Hepatocyte (in vitro differentiated cells): Measurements from ENCODE around the gene DSTN. TPM values are rescaled to one million over a fixed set of nuclear protein-coding genes. Genes with fewer than 3 reads are reported as not detected.

Experiments used
- DNase-seq: peaks from one replicate; pipeline ENCODE4 v3.0.0-alpha.2; 2016; ENCODE audit warnings: low spot score
- H2AFZ ChIP-seq: fragments of 200-600 bp; sonication (generic); 2 replicates; pipeline ENCODE4 v1.6.0; 2016; ENCODE audit warnings: antibody characterized with exemption, mild to moderate bottlenecking
- H3K27ac ChIP-seq: fragments of 200-600 bp; sonication (generic); 2 replicates; pipeline ENCODE4 v1.5.1; 2016; ENCODE audit warnings: mild to moderate bottlenecking
- H3K27me3 ChIP-seq: fragments of 200-600 bp; sonication (generic); 2 replicates; pipeline ENCODE4 v1.6.1; 2016
- H3K36me3 ChIP-seq: fragments of 200-600 bp; sonication (generic); replicated peaks from 2 replicates; pipeline ENCODE4 v1.5.1; 2016; ENCODE audit warnings: low read depth; ENCODE audit not compliant: insufficient read depth
- H3K4me1 ChIP-seq: fragments of 200-600 bp; sonication (generic); 2 replicates; pipeline ENCODE4 v1.5.1; 2016; ENCODE audit warnings: mild to moderate bottlenecking, moderate library complexity; ENCODE audit not compliant: insufficient read depth
- H3K4me2 ChIP-seq: fragments of 200-600 bp; sonication (generic); 2 replicates; pipeline ENCODE4 v1.6.0; 2016
- H3K4me3 ChIP-seq: fragments of 200-600 bp; sonication (generic); 2 replicates; pipeline ENCODE4 v1.5.1; 2016; ENCODE audit warnings: mild to moderate bottlenecking
- H3K79me2 ChIP-seq: fragments of 200-600 bp; sonication (generic); 2 replicates; pipeline ENCODE4 v1.6.0; 2017; ENCODE audit warnings: mild to moderate bottlenecking
- H3K9me2 ChIP-seq: fragments of 200-600 bp; sonication (generic); replicated peaks from 2 replicates; pipeline ENCODE4 v1.6.0; 2017; ENCODE audit warnings: mild to moderate bottlenecking; ENCODE audit not compliant: insufficient read depth
- H3K9me3 ChIP-seq: fragments of 200-600 bp; sonication (generic); 2 replicates; pipeline ENCODE4 v1.5.1; 2016; ENCODE audit warnings: low read depth, mild to moderate bottlenecking
- H4K20me1 ChIP-seq: fragments of 200-600 bp; sonication (generic); 2 replicates; pipeline ENCODE4 v1.6.0; 2016; ENCODE audit warnings: mild to moderate bottlenecking; ENCODE audit not compliant: insufficient read depth, poor library complexity, severe bottlenecking
- EZH2 ChIP-seq: fragments of 200-600 bp; sonication (generic); IDR thresholded peaks from 2 replicates; pipeline ENCODE4 v1.6.1; 2016; ENCODE audit warnings: antibody characterized with exemption, mild to moderate bottlenecking, borderline replicate concordance
- EZH2phosphoT487 ChIP-seq: fragments of 200-600 bp; sonication (generic); IDR thresholded peaks from one replicate; pipeline ENCODE4 v1.6.1; 2018; ENCODE audit warnings: antibody characterized with exemption, mild to moderate bottlenecking, low read depth, moderate library complexity; ENCODE audit not compliant: unreplicated experiment, severe bottlenecking
- WGBS: methylation state at CpG from one replicate; pipeline ENCODE4 v1.1.6; 2016; ENCODE audit warnings: low lambda C conversion rate; ENCODE audit errors: missing lambda C conversion rate; 5-methylcytosine and 5-hydroxymethylcytosine counted together
- polyA plus RNA-seq: library from polyadenylated mRNA; unstranded; fragments of >200 nt; fragmentation: Nextera tagmentation; extraction: Ambion mirVana; gene quantifications from 2 replicates; pipeline ENCODE4 v1.2.1, GENCODE V29; 2016
- total RNA-seq: library from RNA; depleted of rRNA; stranded (reverse); fragments of >200 nt; gene quantifications from 2 replicates; pipeline ENCODE4 v1.2.3, GENCODE V29; 2014
- TF ChIP-seq, protein P1 (sequence below): fragments of 200-600 bp; sonication (generic); IDR thresholded peaks from 2 replicates; pipeline ENCODE4 v1.5.1; 2016; ENCODE audit warnings: antibody characterized with exemption, mild to moderate bottlenecking; ENCODE audit not compliant: poor library complexity

The DSTN gene
- total and polyA plus RNA-seq, 2 experiments from 2014 or later = 342 to 352 TPM

DNA sequence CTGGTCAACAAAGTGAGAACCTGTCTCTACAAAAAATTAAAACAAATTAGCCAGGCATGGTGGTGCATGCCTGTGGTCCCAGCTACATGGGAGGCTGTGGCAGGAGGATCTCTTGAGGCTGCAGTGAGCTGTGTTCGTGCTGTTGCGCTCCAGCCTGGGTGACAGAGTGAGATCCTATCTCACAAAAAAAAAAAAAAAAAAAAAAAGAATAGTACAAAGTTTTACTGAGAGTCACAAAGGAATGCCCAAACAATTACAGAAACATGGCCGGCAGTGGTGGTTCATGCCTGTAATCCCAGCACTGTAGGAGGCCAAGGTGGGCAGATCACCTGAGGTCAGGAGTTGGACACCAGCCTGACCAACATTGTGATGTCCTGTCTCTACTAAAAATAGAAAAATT is 14.8 kb upstream of the DSTN start:
- Histone ChIP-seq H3K79me2 (no peaks in the 10 kb centered on the region), H3K9me3 (no peaks in the 10 kb centered on the region), H3K4me2 (no peak overlapping the region), H3K36me3 (no peaks in the 10 kb centered on the region), H4K20me1 (no peaks in the 10 kb centered on the region), H3K4me1 (peaks cover 29% of the 10 kb centered on the region), H2AFZ (no peak overlapping the region), H3K4me3 (no peak overlapping the region), H3K27me3 (no peaks in the 10 kb centered on the region), H3K9me2 (no peaks in the 10 kb centered on the region), H3K27ac (no peak overlapping the region)
- no peak for DNase-seq
- 95% methylated on average over 3 of the region's 3 CpGs for WGBS
- TF ChIP-seq, protein P1, sequence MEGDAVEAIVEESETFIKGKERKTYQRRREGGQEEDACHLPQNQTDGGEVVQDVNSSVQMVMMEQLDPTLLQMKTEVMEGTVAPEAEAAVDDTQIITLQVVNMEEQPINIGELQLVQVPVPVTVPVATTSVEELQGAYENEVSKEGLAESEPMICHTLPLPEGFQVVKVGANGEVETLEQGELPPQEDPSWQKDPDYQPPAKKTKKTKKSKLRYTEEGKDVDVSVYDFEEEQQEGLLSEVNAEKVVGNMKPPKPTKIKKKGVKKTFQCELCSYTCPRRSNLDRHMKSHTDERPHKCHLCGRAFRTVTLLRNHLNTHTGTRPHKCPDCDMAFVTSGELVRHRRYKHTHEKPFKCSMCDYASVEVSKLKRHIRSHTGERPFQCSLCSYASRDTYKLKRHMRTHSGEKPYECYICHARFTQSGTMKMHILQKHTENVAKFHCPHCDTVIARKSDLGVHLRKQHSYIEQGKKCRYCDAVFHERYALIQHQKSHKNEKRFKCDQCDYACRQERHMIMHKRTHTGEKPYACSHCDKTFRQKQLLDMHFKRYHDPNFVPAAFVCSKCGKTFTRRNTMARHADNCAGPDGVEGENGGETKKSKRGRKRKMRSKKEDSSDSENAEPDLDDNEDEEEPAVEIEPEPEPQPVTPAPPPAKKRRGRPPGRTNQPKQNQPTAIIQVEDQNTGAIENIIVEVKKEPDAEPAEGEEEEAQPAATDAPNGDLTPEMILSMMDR = no peak
- TF ChIP-seq EZH2 = no peak
- TF ChIP-seq EZH2phosphoT487 = no peak

DNA sequence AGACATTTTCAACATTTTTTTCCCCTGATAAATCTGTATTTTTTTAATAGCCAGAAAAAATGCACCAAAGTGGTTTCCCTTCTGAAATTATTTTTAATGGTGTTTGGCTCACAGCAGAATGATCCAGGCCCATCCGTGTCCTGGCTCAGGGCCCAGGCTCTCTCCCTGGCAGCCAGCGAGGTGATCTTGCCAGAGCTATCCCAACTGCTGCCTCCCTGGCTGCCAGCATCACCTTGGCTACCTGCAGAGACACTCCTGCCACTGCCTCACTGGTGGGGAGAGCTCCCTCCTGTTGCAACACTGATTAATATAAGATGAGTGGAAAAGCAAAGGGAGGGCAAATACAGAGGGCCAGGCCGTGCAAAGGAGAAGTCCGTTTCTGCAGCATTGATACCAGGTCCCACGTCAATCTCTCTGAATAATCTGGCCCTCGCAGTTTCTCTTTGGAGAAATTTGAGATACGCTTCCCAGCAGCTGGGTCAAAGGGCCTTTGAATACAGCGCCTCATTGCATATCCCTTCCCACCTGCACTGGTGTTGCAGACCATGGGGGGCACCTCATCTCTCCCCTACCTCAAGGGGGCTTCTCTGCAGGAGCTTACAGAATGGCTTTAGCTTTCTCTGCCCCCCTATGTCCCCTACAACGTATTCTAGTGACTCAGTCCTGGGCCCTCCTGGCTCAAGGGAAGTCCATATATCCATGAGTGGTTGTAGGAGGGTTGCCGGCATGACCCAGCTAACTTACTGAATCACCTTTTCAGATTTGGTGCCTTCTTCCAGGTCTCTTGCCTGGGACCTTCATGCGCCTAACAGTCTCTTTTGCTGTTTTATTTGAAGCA is 12.8 kb upstream of the DSTN start:
- H2AFZ ChIP-seq = no peak overlapping the region
- no peaks in the 10 kb centered on the region for H4K20me1 ChIP-seq
- no peaks in the 10 kb centered on the region for H3K9me2 ChIP-seq
- TF ChIP-seq, protein P1 = no peak
- TF ChIP-seq EZH2 (no peak), EZH2phosphoT487 (no peak)
- peaks cover 29% of the 10 kb centered on the region for H3K4me1 ChIP-seq
- no peak overlapping the region for H3K4me3 ChIP-seq
- no peaks in the 10 kb centered on the region for H3K9me3 ChIP-seq
- no peaks in the 10 kb centered on the region for H3K79me2 ChIP-seq
- 65% methylated on average over 11 of the region's 11 CpGs for WGBS
- H3K4me2 ChIP-seq = peak overlapping the region; percentile 66
- H3K27me3 ChIP-seq = no peaks in the 10 kb centered on the region
- H3K27ac ChIP-seq = peak overlapping the region; percentile 98
- peak; percentile 33 for DNase-seq
- no peaks in the 10 kb centered on the region for H3K36me3 ChIP-seq

DNA sequence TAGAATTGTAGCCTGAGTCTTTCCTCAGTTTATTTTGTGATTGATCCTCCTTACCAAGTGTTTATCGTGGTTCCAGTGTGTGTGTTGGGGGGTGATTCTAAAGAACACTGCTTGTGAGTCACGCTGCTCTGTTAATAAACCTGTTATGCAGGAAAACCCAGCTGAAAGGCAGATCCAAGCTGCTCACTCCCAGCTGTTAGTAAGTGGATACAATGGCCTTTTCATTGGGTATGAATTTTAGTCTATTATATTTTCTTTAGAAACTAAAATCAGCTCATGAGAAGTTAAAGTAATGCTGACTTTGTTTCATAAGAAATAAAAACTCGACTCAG is 12.2 kb upstream of the DSTN start:
- WGBS = 36% methylated on average over 3 of the region's 3 CpGs
- Histone ChIP-seq H3K36me3 (no peaks in the 10 kb centered on the region), H3K4me2 (peak overlapping the region; percentile 66), H3K79me2 (no peaks in the 10 kb centered on the region), H3K27me3 (no peaks in the 10 kb centered on the region), H4K20me1 (no peaks in the 10 kb centered on the region), H3K9me2 (no peaks in the 10 kb centered on the region), H3K4me1 (peaks cover 29% of the 10 kb centered on the region), H3K9me3 (no peaks in the 10 kb centered on the region), H3K27ac (peak overlapping the region; percentile 98), H2AFZ (no peak overlapping the region), H3K4me3 (no peak overlapping the region)
- TF ChIP-seq, protein P1 = no peak
- TF ChIP-seq EZH2phosphoT487 = no peak
- peak; percentile 75 for DNase-seq
